ENCODE results near the gene REV3L.

The REV3L gene

GRCh38 chr6:111427341-111428116, 55.5 kb downstream of the REV3L start:
- DNase-seq (ENCODE audit: low read depth in 2 of 2) = no peak

- no peak for DNase-seq (ENCODE audit: low read depth in 2 of 2)
Observed at GRCh38 chr6:111423960-111424846, 58.8 kb downstream of the REV3L start.

- DNase-seq (ENCODE audit: low read depth in 2 of 2) = no peak
Observed at GRCh38 chr6:111423055-111423633, 59.9 kb downstream of the REV3L start.

GRCh38 chr6:111418971-111419693, 63.9 kb downstream of the REV3L start:
- DNase-seq (ENCODE audit: low read depth in 2 of 2) = no peak

GRCh38 chr6:111417946-111418345, 65.1 kb downstream of the REV3L start:
- DNase-seq (ENCODE audit: low read depth in 2 of 2) = no peak

- no peak for DNase-seq (ENCODE audit: low read depth in 2 of 2)
Observed at GRCh38 chr6:111417181-111417585, 65.8 kb downstream of the REV3L start.

- no peak for DNase-seq (ENCODE audit: low read depth in 2 of 2)
Observed at GRCh38 chr6:111416529-111416928, 66.5 kb downstream of the REV3L start.

GRCh38 chr6:111414373-111414772, 68.6 kb downstream of the REV3L start:
- DNase-seq (ENCODE audit: low read depth in 2 of 2) = no peak

- no peak for DNase-seq (ENCODE audit: low read depth in 2 of 2)
Observed at GRCh38 chr6:111411978-111412566, 70.9 kb downstream of the REV3L start.

GRCh38 chr6:111411046-111411445, 72.0 kb downstream of the REV3L start:
- DNase-seq (ENCODE audit: low read depth in 2 of 2) = no peak

- DNase-seq (ENCODE audit: low read depth in 2 of 2) = no peak
Observed at GRCh38 chr6:111410371-111410770, 72.6 kb downstream of the REV3L start.

- DNase-seq (ENCODE audit: low read depth in 2 of 2) = no peak
Observed at GRCh38 chr6:111409430-111409829, 73.6 kb downstream of the REV3L start.

- no peak for DNase-seq (ENCODE audit: low read depth in 2 of 2)
Observed at GRCh38 chr6:111407686-111408085, 75.3 kb downstream of the REV3L start.

GRCh38 chr6:111406200-111406721, 76.8 kb downstream of the REV3L start:
- no peak for DNase-seq (ENCODE audit: low read depth in 2 of 2)

- no peak for DNase-seq (ENCODE audit: low read depth in 2 of 2)
Observed at GRCh38 chr6:111403388-111403787, 79.6 kb downstream of the REV3L start.

- DNase-seq (ENCODE audit: low read depth in 2 of 2) = no peak
Observed at GRCh38 chr6:111399626-111400025, 83.4 kb downstream of the REV3L start.

GRCh38 chr6:111388681-111389080, 94.3 kb downstream of the REV3L start:
- no peak for DNase-seq (ENCODE audit: low read depth in 2 of 2)

- no peak for DNase-seq (ENCODE audit: low read depth in 2 of 2)
Observed at GRCh38 chr6:111382476-111383294, 100.3 kb downstream of the REV3L start.

GRCh38 chr6:111381728-111382127, 101.3 kb downstream of the REV3L start:
- DNase-seq (ENCODE audit: low read depth in 2 of 2) = no peak

GRCh38 chr6:111381123-111381522, 101.9 kb downstream of the REV3L start:
- no peak for DNase-seq (ENCODE audit: low read depth in 2 of 2)
